Subcutaneous preadipocyte (primary cell): ENCODE measurements around the gene KIF5B. TPM values are rescaled to one million over a fixed set of nuclear protein-coding genes. Genes with fewer than 3 reads are reported as not detected.

Experiments
- small RNA-seq: library from RNA; depleted of rRNA; stranded (forward); fragments of <200 nt; gene quantifications from one replicate; pipeline ENCODE3, GENCODE V24; 2012
- total RNA-seq: library from RNA; depleted of rRNA; stranded (reverse); fragments of >200 nt; gene quantifications from 2 replicates; pipeline ENCODE4 v1.2.3, GENCODE V29; 2012

The KIF5B gene
- 80.1 and 107 TPM in 2 replicates for total RNA-seq

DNA sequence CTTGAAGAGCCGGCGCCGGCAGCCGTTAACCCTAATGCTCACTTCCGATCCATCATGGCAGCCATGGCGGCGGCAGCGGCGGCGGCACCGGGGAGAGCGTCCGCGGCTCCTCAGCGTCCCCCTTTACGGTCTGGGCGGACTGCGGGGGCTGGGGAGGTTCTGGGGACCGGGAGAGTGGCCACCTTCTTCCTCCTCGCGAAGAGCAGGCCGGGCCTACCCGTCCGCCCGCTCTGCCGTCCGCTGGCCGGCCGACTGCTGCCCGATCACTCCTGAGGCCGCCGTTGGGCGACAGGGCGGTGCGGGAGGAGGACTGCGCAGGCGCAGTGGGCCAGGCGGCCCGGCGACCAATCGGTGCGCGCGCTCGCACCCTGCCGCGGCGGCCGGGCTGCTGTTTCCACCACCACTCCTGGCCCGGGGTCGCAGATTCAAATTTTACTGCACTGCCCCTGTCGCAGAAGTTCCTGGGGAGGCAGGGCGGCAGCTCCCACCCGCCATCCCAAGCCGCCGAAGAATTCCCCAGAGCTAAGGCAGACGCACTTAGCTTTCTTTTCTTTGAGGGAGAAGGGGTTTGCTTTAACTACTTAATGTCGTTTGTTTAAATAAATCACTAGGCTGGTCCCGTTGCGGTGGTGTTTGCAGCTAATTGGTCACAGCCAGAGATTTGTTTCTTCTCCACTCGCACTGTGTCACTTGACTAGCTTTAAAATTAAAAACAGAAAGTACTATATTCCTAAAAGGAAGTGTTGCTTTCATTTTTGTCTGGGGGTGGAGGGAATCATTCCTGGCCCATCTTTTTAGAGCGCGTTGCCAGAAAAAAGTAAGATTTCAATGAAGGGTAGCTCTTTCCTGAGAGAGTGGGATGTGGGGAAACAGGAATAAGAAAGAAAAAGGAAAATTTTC is at the start of gene KIF5B:
Gene KIF5B (minus strand): TSS at position 290 of the 900 bp plus-strand sequence. CDS start 452 bp downstream, outside the sequence.

Small RNA genes within 50 kb of the gene (small RNA-seq; reads per million reads assigned to genes)
- not detected for gene RF00019
- not detected for gene RN7SL825P

Other genes starting within 250 kb of the KIF5B start
- gene ARHGAP12, start 127.6 kb downstream of the KIF5B start, total RNA-seq, result 44.8 and 65.5 TPM in 2 replicates